HG03066 (cell line): ENCODE data around the gene SCYL3.
"Not testable (repeated sequence)": the region's sequence is repeated elsewhere in the genome, so short reads cannot be mapped to it uniquely, and the experiment has no call there.

Experiments
- ATAC-seq: cut with Tn5 transposase; IDR thresholded peaks from one replicate; pipeline ENCODE4 v1.9.1; 2021; ENCODE audit warnings: low read depth; ENCODE audit not compliant: unreplicated experiment

The SCYL3 gene

DNA sequence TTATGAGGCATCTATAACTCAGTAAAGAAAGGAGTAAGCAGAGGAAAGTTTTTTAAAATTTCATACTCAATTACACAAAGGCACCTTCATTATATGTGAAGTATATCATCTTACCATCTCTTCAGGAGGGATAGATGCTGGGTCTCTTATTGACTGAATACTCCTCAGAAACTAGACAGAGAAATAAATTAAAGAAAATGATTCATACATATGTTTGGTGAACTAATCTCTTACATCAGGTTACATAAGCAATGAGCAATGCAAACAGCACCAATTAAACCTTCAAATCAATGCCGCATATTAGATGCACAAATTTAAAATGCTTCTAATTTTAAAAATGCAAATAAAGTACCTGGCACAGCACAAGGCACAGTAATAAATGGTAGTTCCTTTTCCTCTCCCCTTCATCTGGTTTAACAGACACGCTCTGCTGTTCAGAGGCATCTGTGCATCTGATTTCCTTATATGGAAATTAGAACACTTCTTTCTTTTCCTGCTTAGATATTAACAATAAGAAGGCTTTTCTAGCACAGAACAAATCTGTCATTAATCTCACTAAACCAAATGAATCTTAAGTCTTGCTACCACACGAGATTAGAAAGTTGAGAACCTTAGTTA is 20.0 kb downstream of the SCYL3 start:
- no peak for ATAC-seq

DNA sequence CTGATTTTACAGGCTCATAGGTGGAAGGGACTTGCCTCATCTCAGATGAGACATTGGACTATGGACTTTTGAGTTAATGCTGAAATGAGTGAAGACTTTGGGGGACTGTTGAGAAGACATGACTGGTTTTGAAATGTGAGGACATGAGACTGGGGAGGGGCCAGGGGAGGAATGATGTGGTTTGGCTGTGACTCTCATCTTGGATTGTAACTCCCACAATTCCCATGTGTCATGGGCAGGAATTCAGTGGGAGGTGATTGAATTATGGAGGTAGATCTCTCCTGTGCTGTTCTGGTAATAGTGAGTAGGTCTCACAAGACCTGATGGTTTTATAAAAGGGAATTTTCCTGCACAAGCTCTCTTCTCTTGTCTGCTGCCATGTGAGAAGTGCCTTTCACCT is 20.8 kb downstream of the SCYL3 start:
- ATAC-seq: no peak

DNA sequence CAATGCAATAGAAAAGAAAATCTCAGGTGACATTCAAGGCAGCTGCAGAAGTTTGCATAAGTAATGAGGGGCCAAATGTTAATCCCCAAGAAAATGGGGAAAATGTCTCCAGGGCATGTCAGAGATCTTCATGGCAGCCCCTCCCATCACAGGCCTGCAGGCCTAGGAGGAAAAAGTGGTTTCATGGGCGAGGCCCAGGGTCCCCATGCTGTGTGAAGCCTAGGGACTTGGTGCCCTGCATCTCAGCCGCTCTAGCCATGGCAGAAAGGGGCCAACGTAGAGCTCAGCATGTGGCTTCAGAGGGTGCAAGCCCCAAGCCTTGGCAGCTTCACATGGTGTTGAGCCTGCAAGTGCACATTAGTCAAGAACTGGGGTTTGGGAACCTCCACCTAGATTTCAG is 21.7 kb downstream of the SCYL3 start:
- ATAC-seq: not testable (repeated sequence)

DNA sequence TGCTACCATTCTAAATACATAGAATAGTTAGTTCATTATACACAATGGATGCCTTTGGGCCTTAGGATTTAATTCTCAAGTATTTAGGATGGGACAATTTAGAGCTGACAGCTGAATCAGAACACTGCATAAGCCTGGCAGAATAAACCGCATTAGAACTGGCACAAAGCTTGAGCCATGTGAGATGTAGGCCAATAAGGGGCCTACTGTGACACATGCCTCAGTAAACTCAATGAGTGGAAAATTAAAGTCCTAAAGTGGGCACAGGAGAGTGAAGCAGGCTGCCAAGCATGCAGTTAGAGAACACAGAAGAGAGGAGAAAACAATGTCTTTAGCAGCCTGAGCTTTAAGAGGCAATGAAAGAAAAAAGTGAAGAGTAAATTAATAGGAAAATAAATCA is 24.3 kb downstream of the SCYL3 start:
- no peak for ATAC-seq

DNA sequence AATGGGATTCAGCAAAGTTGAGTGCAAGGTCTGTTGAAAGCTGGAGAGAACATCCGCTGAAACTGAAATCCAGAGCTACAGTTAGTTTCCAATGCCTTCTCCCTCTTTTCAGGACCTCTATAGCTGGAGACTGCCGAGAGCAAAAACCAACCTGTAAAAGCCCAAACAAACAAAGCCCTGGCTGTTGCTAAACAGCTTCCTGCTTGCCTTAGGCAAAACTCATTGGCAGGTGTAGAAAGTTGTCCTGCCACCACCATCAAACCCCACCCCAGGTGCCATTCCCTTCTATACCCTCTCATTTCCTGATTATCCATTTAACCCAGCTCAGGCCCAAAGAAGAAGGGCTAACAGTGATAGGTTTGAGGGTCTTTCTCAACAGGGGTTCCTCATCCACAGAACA is 24.7 kb downstream of the SCYL3 start:
- no peak for ATAC-seq

DNA sequence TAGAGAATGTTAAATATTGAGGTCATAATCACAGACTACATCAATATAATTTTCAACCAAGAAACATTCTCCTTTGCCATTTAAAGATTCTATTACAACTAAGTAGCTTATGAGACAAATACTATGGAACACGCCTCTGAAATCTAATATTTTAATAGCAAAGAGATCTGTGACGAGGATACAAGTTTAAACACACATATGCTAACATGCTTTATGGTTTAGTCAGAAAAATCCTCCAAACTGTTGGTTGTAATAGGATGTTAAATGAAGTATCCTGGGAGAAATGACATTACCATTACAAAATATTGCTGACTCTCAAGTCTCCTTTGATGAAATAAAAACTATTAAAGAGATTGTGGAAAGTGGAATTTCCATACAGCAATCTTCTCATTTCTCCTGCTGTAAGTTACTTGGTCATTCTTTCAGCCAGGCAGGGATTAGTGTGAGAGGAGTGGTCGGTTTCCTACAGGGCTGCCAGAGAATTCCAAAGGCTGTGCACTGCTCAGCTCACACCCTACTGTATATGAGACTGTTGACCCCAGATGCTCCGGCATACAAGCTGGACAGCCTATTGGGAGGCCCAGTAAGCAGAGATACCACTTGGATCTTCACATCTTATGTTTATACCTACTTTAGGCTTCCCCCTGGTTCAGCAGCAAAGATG is 26.6 kb downstream of the SCYL3 start:
- no peak for ATAC-seq

DNA sequence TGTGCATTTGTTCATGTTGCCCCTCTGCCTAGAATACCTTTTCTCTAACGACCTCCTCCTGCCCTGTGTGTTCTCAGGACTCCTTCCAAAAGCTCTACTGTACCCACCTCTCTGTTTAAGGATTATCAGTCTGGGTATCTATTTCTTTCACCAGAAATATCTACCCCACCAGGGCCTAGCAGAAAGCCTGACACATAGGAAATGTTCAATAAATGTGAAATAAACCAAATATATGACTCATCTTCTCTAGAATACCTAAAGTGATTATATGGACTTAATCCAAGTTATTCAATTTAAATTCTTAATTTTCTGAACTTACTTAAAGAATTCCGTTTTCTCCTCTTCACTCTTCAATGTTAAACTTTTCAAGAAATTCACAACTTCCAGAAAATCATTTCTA is 27.1 kb downstream of the SCYL3 start:
- ATAC-seq: no peak

DNA sequence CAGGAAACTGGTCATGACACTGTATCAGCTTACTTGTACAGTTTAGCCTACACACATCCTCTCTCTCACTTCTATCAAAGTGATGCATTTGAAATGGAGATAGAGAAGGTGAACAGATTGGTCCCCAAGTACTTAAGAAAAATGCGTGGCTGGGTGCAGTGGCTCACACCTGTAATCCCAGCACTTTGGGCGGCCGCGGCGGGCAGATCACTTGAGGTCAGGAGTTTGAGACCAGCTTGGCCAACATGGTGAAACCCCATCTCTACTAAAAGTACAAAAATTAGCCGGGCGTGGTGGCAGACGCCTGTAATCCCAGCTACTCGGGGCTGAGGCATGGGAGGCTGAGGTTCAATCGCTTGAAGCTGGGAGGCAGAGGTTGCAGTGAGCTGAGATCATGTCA is 29.2 kb downstream of the SCYL3 start:
- not testable (repeated sequence) for ATAC-seq

DNA sequence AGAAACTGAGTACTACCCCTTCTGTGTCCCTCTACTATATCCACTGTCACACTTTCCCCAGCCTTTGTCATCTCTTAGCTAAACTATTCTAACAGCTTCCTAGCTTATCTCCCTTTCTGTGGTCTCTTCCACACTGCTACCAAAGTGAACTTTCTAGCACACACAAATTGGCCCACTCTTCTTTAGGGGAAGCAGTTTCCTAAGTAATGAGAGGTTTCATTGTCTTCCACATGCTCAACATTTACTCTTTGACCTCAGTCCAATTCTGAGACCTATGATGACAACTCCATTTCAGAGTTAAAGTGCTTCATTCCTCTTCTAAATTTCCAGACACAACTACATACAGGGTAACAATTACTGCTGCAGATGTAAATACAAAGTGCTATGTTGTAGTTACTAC is 32.9 kb downstream of the SCYL3 start:
- ATAC-seq: no peak

DNA sequence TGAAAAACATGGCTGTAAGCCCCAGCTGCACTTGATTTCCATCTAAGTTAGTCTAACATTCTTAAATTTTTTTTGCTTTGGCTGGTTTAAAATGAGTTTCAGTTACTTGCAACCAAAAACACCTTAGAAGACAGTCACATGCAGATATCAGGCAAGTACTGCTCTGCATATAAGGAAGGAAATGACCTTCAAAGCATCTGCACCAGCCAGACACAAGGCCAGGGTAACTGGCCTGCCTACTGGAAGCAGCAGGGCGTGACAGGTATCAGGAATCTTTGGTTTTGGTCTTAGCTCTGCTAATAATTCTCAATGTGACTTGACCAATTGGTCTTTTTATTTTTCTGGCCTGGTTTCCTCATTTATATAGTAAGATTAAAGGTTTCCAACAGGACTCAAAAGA is 33.5 kb downstream of the SCYL3 start:
- no peak for ATAC-seq

DNA sequence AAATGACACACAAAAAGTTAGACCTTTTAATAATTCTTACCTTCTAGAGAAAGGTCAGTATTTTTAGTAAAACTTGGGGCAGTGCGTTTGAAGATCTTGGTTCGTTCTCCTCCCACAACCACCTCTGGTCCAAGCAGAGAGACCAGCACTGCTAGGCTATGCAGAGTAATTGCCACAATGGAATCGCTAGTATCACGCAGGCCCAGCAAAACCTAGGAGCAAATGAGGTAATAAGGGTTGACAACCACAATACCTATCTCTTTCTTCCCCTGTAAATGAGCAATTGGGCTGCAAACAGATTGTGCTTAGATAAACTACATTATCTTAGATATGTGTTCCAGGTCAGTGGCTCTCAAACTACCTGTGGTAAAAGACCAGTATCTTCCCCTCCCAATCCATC is 34.7 kb downstream of the SCYL3 start:
- no peak for ATAC-seq

DNA sequence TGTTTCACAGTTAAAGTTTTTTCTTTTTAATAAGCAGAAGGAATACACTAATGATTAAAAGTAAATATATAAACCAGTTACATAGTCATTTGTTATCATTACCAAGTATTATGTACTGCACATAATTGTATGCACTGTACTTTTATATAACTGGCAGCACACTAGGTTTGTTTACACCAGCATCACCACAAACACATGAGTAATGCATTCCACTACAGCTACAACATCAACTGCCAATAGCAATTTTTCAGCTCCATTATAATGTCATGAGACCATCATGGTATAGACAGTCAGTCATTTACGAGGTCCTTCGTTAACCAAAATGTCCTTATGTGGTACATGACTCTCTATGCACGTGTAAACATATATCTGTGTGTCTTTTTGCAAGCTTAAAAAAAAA is 35.2 kb downstream of the SCYL3 start:
- ATAC-seq: no peak

DNA sequence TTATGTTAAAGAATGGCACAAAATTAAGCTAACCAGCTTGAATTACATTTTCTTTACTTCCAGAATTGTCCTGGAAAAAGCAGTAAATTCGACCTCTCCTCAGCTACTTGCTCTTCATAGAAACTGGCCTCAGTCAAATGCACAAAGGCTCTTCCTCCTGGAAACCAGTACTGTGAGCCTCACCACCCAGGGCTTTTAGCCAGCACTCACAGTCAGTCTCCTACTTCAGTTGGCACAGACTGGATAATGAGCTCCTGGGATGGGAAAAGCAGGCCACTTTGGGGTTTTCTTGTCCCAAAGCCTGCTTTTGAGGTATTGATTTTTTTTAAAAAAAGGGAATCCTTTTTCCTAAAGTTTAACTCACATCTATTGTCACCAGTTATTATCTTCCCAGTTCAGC is 40.4 kb downstream of the SCYL3 start:
- ATAC-seq: no peak

DNA sequence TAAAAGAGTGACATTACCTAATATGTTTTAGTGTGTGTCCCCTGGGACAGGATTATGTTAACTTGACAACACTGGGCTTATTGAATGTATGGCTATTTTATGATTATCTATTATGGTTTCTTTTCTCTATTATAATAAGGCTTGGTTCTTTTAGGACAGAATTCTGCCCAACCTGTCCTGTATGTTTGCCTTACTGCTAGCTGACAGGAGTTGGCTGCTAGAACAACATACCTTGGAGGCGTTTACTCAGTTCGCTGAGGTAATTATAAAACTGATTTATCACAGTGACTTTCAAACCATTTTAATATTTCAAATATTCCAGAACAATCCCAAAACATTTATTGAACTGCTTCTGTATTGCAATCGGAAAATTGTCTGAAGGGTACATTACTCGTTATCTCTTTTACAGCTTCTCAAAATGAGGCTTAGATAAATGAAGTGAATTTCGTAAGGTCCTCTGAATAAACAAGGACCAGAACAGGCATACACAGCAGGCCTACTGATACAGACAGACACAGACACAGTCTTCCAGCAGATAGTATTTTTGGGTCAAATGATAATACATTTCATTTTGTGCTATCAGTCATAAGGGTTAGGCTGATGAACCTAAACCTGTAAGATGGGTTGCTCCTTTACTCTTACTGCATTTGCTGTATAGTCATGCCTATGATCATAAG is 44.2 kb downstream of the SCYL3 start:
- ATAC-seq: no peak

DNA sequence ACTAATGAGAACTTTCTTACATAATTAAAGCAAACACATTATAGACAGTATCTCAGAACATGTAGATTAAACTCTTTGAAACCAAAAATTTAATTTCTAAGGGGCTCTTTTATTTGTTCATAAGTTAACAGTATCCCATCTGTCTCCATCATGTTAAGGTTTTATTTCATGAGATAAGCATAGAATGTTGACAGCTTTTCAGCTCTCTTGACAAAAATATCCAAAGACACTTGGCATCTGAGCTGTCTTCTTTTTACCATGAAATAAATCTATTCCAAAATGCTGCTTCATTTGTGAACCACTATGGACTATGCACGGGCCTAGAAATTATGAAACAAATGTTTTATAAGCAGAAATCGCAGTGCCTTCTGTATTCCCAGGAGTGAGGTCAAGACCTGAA is 45.2 kb downstream of the SCYL3 start:
- ATAC-seq: no peak

DNA sequence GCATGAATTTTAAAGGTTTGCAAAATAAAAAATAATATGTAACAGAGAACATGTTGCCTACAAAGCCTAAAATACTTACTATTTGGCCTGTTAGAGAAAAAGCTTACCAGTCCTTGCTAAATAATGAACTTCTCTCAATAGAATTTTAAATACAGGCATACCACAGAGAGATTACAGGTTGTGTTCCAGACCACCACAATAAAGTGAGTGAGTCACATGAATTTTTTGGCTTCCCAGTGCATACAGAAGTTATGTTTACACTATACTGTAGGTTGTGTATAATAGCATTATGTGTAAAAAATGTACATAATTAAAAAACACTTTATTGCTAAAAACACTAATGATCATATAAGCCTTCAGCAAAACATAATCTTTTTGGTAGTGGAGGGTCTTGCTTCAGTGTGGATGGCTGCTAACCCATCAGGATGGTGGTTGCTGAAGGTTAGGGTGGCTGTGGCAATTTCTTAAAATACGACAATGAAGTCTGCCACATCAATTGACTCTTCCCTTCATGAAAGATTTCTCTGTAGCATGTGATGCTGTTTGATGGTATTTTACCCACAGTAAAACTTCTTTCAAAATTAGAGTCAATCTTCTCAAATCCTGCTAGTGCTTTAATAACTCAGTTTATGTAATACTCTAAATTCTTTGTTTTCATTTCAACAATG is 48.6 kb downstream of the SCYL3 start:
- ATAC-seq: no peak

DNA sequence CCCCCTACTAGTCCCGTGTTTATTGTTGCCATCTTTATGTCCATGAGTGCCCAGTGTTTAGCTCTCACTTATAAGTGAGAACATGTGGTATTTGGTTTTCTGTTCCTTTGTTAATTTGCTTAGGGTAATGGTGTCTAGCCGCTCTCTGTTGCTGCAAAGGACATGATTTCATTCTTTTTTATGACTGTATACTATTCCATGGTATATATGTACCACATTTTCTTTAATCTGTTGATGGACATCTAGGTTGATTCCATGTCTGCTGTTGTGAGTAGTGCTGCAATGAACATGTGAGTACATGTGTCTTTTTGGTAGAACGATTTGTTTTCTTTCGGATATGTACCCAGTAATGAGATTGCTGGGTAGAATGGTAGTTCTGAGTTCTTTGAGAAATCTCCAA is 54.8 kb downstream of the SCYL3 start:
- ATAC-seq: no peak

DNA sequence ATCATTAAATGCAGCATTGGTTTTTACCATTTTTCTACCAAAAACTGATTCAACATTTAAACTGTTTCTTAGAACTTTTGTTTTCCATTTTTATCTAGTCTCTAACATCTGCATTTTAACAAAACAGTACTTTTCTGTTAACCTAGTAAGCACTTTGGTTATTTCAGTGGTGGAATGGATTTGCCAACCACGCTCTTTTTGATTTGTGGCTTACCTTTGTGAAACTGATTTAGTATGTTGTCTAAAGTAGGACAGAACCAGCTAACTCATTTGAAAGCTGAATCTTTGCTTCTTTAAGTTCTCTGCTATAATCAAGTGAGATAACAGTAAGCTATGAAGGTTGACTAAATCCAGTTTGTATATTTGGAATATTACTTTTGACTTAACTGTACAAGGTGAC is 57.5 kb downstream of the SCYL3 start:
- ATAC-seq: no peak

DNA sequence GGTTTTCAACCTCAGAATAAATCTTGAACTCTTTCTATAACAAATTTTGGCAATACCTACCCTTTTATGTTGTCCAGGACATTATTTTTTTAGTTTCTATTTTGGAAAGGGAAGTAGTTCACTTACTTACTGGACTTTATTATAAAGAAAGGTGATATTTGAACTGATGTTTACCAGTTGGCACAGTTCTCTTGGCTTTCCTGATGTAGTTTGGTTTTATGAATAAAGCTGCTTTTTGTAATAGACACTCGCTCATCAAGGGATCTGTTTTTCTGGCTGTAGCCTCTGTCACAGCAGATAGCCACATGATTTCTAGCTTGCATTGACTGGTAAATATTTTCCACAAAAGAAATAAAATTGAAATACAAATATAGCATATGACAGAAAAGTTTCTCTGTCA is 58.0 kb downstream of the SCYL3 start:
- ATAC-seq: no peak

DNA sequence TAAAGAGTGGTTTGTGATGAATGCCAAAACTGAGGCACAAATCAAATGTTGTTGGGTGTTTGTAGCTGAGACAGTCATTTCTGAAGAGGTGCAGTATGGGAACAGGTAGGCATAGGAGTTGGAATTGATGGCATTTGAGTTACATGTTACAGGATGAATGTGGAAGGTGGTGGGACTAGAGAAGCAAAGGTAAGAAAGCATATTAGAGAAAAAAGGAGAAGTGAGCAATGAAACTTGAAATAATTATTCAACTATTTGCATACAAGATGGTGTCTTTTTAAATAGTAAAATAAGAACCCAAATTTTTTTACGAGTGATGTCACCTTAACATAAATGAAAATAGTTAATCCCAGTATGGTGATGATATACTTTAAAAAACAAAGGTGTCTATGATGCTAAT is 58.8 kb downstream of the SCYL3 start:
- no peak for ATAC-seq

DNA sequence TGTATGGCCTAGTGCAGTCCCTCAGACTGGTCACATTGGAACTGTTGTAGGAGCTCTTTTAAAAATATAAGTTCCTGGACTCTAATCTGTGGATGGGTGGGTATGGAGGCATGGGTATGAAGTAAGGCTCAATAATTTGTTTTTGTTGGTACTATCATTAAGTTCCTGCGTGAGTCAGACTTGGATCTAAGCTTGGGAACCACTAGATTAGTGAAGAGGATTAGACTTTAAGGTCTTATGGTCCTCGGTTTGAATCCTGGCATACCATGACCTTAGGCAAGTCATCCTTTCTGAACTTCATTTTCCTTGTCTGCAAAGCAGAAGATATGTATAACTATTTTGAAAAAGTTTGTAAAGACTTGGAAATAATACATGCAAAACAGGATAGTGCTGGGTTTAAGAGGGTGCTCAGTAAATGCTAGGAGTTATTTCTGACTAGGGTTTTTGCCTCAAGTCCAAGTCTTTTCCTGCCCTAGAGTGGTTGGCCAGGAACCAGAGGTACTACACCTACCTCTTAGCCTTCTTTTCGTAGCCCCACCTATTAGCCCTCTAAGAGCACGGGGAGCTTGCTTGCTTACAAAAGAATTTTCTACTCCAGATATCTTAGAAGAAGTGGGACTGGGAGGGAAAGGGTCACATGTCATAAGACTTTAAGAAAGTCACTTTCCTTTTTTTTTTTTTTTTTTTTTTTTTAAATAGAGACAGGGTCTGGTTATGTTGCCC is 60.4 kb downstream of the SCYL3 start:
- ATAC-seq: no peak
